ENCODE measurements around the gene RPL7L1. TPM values are rescaled to one million over a fixed set of nuclear protein-coding genes. Genes with fewer than 3 reads are reported as not detected.

The RPL7L1 gene
- total and polyA plus RNA-seq, 11 donors = 25.8 to 95.7 (median 49.2) TPM

- TF ChIP-seq POLR2A (IDR thresholded peaks at IDR 0.05) = no peak
- TF ChIP-seq CTCF (IDR thresholded peaks at IDR 0.05) = no peak
- Histone ChIP-seq H3K4me3 (no peak overlapping the region), H3K4me1 (peaks cover 0 to 26% (median 5%) of the 10 kb centered on the region in 12 donors), H3K36me3 (no peaks in the 10 kb centered on the region), H3K9me3 (no peaks in the 10 kb centered on the region), H3K27ac (no peak overlapping the region), H3K27me3 (peaks cover 0 to 15% (median 6%) of the 10 kb centered on the region in 9 donors)
- intact Hi-C loops (cut with DNase I) = loop anchor here in 6 of 10 donors (2.0 to 10.0 kb wide), 6 partner anchors 67 to 235 kb away; partner anchors contain the start of genes CUL7 (in 1 of the 6), KLC4 (in 1 of the 6), KLHDC3 (in 1 of the 6) and MEA1 (in 1 of the 6)
- DNase-seq (peak in 3 of 5 donors; percentile 20 to 53 (median 47)), ATAC-seq (peak in 3 of 4 donors; percentile 76 to 80 (median 77))
- 9 to 30% (median 21%) methylated on average over 5 of the region's 5 CpGs for WGBS, 4 donors
Measured at GRCh38 chr6:42907336-42907735, 27.9 kb downstream of the RPL7L1 start.

- DNase-seq (no peak), ATAC-seq (no peak)
- no peaks in the 10 kb centered on the region for H3K9me3 ChIP-seq
- WGBS, 4 donors = 83 to 94% (median 92%) methylated on average over 10 of the region's 10 CpGs
- no peak for TF ChIP-seq CTCF (IDR thresholded peaks at IDR 0.05)
- no peak for TF ChIP-seq POLR2A (IDR thresholded peaks at IDR 0.05)
- H3K27me3 ChIP-seq = peaks cover 0 to 20% (median 6%) of the 10 kb centered on the region in 9 donors
- no peak overlapping the region for H3K4me3 ChIP-seq
- intact Hi-C loops (cut with DNase I) = loop anchor here in 5 of 10 donors (10.0 kb wide), 5 partner anchors 65 to 155 kb away; partner anchors contain the start of genes CUL7 (in 1 of the 5), KLC4 (in 1 of the 5), KLHDC3 (in 1 of the 5) and MEA1 (in 1 of the 5)
- no peaks in the 10 kb centered on the region for H3K36me3 ChIP-seq
- peaks cover 0 to 17% (median 3%) of the 10 kb centered on the region in 12 donors for H3K4me1 ChIP-seq
- H3K27ac ChIP-seq = no peak overlapping the region
Measured at GRCh38 chr6:42909835-42910234, 30.4 kb downstream of the RPL7L1 start.

- ATAC-seq (no peak), DNase-seq (no peak)
- 9 to 13% (median 11%) methylated on average over 26 to 49 of the region's 49 CpGs for WGBS, 4 donors
- intact Hi-C loops (cut with DNase I) = no loop called here
- Histone ChIP-seq H3K4me1 (peaks cover 0 to 17% (median 3%) of the 10 kb centered on the region in 12 donors), H3K27ac (no peak overlapping the region), H3K4me3 (peak overlapping the region in 10 of 12 donors; percentile 4 to 35 (median 28)), H3K9me3 (no peaks in the 10 kb centered on the region), H3K27me3 (peaks cover 0 to 27% (median 6%) of the 10 kb centered on the region in 9 donors), H3K36me3 (no peaks in the 10 kb centered on the region)
- TF ChIP-seq POLR2A (IDR thresholded peaks at IDR 0.05) = no peak
- no peak for TF ChIP-seq CTCF (IDR thresholded peaks at IDR 0.05)
Measured at GRCh38 chr6:42911171-42912021, 32.0 kb downstream of the RPL7L1 start.

- TF ChIP-seq CTCF (IDR thresholded peaks at IDR 0.05) (no peak), POLR2A (IDR thresholded peaks at IDR 0.05) (no peak)
- Histone ChIP-seq H3K4me1 (peaks cover 0 to 8% (median 3%) of the 10 kb centered on the region in 12 donors), H3K4me3 (no peak overlapping the region), H3K27ac (no peak overlapping the region), H3K9me3 (no peaks in the 10 kb centered on the region), H3K36me3 (no peaks in the 10 kb centered on the region), H3K27me3 (peaks cover 0 to 27% (median 6%) of the 10 kb centered on the region in 9 donors)
- no peak for ATAC-seq
- intact Hi-C loops (cut with DNase I) = no loop called here
- WGBS, 4 donors = 68 to 80% (median 79%) methylated on average over 4 of the region's 4 CpGs
- no peak for DNase-seq
Measured at GRCh38 chr6:42914546-42914945, 35.1 kb downstream of the RPL7L1 start.
